HG03442 (cell line): Measurements from ENCODE around the gene FDXR.

Experiments used
- ATAC-seq: cut with Tn5 transposase; IDR thresholded peaks from one replicate; pipeline ENCODE4 v1.9.1; 2021; ENCODE audit warnings: mild to moderate bottlenecking, moderate library complexity; ENCODE audit not compliant: unreplicated experiment

FDXR gene

GRCh38 chr17:74898376-74898946, 25.7 kb upstream of the FDXR start:
- ATAC-seq: no peak

GRCh38 chr17:74893936-74894671, 21.3 kb upstream of the FDXR start:
- no peak for ATAC-seq

GRCh38 chr17:74892974-74893911, 20.4 kb upstream of the FDXR start, which contains the start of gene FADS6:
FADS6 (minus strand) TSS chr17:74893633; CDS start chr17:74893595, 38 bp downstream.
- ATAC-seq: no peak

- no peak for ATAC-seq
Measured at GRCh38 chr17:74892013-74892841, 19.4 kb upstream of the FDXR start.

- ATAC-seq: no peak
Measured at GRCh38 chr17:74890554-74890953, 17.8 kb upstream of the FDXR start.

- ATAC-seq: no peak
Measured at GRCh38 chr17:74888469-74888868, 15.7 kb upstream of the FDXR start.

DNA sequence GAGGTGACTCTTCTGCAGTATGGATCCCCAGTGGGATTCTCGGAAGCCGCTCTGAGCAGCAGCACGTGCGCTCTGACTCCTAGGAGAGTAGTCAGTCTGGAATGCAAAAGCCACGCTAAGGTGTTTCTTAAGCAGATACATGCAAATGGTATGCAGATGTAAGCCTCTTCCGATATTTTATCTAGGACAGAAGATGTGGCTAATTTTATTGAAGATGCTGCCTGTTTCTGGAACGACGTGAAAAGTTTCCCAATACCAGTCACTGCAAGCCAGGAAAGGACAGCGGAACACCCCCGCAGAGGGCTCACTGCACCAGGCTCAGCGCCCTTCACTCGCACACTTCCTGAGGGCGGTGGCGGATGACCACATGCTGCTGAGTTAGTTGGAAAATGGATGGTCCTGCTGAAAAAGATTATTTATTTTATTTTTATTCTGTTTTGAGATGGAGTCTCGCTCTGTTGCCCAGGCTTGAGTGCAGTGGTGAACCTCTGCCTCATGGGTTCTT, 10.5 kb upstream of the FDXR start:
- ATAC-seq: no peak

DNA sequence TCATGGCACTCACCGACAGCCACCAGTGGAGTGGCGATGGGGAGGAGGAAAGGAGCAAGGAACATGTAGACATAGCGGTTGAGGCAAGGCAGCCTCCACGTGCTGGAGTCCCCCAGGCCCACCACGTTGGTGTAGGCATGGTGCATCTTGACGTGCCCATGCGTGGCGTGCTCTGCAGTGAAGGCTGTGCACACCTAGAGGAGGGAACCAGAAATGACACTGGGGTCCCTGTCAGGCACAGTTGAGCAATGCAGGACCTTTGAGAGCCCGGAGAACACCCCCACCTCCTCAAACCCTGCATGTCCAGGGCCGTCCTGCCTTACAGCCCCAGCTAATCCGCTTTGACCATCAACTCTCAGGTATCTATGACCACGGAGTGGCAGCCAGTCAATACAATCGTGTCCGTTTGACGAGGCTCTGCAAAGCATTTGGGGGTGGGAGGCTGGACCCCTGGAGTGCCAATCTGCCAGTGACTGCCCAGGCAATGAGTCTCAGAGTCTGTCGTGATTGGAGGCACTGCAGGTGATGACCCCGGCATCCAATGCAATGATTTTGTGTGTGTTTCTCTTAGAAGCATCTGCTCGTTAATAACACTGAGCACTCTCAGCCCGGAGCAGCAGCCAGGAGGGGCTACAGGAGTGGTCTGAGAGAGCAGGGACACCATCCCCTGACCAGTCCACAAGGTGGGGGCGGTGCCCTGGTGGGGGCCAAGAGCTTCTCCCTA, 9.9 kb upstream of the FDXR start:
- ATAC-seq: no peak

DNA sequence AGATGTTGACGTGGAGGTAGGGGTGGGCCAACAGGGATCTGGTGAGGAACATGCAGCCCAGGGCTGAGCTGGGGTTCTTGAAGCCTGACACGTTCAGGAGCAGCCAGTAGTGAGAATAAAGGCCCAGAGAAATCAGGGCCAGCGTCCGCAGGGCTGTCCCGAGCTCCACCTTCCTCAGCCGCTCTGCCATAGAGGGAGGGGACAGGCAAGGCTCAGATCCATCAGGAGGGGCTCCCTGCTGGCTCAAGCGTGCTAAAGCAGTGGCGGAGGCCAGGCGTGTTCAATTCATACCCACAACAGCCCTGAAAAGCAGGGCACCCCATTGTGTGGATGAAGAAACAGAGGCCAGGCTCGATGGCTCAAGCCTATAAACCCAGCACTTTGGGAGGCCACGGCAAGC, 8.3 kb upstream of the FDXR start:
- ATAC-seq: no peak

DNA sequence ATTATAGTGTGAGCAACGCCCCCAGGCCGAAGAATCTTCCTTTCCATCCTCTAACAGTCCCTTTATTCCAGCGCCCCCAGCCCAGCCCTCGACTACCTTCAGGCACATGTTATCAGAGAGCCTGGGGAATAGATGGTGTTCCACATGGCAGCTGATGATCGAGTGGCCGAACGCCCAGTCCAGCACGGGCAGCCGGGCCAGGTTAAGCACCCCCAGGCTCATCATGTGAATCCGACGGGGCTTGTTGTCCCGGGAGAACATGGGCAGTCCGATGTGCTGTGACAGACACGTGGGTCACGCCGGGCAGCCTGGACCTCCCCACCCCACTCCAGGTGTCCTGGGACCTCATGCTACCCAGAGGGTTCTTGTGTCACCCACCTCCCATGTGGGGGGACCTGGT, 6.5 kb upstream of the FDXR start:
- no peak for ATAC-seq

DNA sequence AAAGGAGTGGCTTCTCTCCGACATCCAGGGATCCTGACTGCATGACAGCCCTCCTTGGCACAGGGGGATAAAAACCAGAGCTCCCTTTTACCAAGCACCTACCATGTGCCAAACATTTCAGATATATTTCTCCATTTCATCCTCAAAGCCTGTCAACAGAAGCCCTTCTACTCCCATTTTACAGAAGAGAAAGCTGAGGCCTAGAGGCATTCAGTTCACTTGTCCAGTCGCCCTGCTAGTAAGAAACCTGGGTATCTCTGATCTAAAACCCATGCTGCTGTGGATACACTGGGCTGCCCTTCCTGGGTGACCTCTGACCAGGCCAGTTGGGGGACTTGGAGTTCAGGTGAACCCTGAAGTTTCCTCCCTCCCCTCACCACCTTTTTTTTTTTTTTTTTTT, 5.9 kb upstream of the FDXR start:
- no peak for ATAC-seq

DNA sequence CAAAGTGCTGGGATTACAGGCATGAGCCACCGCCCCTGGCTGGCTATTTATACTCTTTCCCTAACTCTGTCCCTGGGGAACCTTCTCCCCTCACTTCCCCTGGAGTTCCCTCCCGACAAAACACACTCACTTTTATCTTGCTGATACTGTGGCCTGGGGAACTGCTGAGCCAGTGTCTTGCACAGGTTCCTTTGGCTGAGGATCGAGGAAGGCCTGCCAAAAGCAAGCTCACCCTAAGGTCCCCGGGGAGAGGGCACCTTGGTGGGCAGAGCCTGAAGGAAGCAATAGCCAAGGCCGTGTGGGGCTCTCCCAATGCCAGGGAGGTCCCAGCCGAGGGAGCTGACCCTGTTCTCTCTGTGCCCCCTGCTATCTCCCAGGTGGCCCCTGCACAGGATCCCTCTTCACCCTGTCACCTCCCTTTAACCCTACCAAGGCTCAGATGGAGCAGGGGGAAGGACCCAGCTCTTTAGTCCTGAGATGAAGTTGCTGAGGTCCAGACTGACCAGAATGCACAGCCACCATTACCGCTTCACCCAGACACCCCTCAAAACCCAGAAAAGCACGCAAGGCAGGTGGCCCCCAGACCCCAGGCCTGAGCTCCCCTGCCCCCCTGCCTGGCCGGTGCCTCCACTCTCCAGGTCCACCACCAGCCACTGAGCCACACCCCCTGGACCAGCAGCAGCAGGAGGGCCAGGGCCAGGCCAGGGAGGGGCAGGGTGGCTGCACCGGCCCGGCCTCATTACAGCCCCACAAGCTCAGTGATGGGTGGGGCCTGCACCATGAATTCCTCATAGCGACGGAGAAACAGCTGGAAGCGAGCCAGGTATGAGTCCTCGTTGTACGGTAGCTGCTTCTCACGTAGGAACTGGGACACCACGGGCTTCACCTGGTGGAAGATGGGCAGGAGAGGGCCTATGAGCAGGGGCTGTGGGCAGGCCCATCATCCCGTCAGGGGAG, 5.1 kb upstream of the FDXR start:
- no peak for ATAC-seq

GRCh38 chr17:74875977-74876593, 3.3 kb upstream of the FDXR start:
- ATAC-seq: no peak

DNA sequence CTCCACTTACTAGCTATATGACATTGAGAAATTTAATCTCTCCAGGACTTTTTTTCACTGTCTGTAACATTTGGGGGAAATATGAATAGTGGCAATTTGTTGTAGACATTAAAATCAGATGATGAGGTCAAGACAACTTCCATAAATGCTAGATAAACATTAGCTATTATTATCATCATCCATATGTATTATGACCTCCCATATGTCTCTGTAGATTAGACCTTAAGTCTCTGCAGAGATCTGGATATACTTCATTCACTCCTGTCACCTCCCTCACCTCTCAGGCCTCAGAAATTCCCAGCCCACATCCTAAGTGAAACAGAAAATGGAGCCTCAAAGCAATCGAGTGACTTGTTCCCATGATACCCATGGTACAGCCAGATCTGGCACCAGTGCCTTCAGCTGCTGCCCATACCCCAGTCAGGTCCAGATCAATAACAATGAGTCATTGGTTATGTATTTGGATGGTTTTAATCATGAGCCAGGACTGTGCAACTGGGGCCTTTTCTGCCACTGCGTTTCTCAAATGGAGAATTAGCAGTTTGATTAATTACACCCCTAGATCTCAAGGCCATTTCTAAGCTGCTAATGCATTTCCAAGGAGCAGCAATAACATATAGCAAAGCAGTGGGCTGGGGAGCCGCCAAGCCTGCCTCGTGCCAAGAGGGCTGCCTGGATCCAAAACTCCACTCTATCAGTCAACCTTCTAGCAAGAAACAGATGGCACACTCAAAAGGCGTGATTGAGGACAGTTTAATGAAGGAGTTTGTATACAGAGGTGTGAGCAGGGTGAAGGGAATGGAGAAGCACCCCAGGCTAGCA, 2.6 kb upstream of the FDXR start:
- no peak for ATAC-seq

DNA sequence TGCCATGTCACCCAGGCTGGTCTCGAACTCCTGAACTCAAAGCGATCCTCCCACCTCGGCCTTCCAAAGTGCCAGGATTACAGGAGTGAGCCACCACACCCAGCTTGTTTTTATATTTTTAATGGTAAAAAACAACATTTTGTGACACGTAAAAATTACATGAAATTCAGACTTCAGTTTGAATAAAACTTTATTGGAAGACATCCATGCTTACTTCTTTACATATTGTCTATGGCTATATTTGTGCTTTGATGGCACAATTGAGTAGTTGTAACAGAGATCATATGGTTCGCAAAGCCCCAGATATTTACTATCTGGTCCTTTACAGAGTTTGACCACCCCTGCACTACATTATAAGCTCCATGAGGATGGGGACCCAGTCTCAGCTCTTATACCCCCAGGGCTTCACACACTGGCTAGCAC, 1.8 kb upstream of the FDXR start:
- no peak for ATAC-seq

- no peak for ATAC-seq
Measured at GRCh38 chr17:74873874-74874614, 1.2 kb upstream of the FDXR start.
